HG02588 (cell line): ENCODE results near the gene PTPRD.
"Not testable (repeated sequence)": the region's sequence is repeated elsewhere in the genome, so short reads cannot be mapped to it uniquely, and the experiment has no call there.

Experiments used
- ATAC-seq: cut with Tn5 transposase; IDR thresholded peaks from one replicate; pipeline ENCODE4 v1.9.1; 2021; ENCODE audit warnings: mild to moderate bottlenecking, moderate library complexity; ENCODE audit not compliant: unreplicated experiment

PTPRD gene

GRCh38 chr9:9091387-9091786 lies 1521.4 kb downstream of the PTPRD start:
- no peak for ATAC-seq

- ATAC-seq = no peak
Observed at GRCh38 chr9:9079473-9079872, 1533.3 kb downstream of the PTPRD start.

GRCh38 chr9:9078301-9078700 lies 1534.5 kb downstream of the PTPRD start:
- ATAC-seq = no peak

- no peak for ATAC-seq
Observed at GRCh38 chr9:9061627-9062026, 1551.2 kb downstream of the PTPRD start.

- ATAC-seq = no peak
Observed at GRCh38 chr9:9054354-9054992, 1558.3 kb downstream of the PTPRD start.

GRCh38 chr9:9045572-9045971 lies 1567.2 kb downstream of the PTPRD start:
- ATAC-seq = no peak

- no peak for ATAC-seq
Observed at GRCh38 chr9:9045072-9045471, 1567.7 kb downstream of the PTPRD start.

- not testable (repeated sequence) for ATAC-seq
Observed at GRCh38 chr9:9043788-9044187, 1569.0 kb downstream of the PTPRD start.

- ATAC-seq = no peak
Observed at GRCh38 chr9:9041756-9042155, 1571.0 kb downstream of the PTPRD start.

GRCh38 chr9:9033022-9033421 lies 1579.8 kb downstream of the PTPRD start:
- ATAC-seq = no peak

GRCh38 chr9:9016597-9016996 lies 1596.2 kb downstream of the PTPRD start:
- ATAC-seq = no peak

GRCh38 chr9:9004810-9005209 lies 1608.0 kb downstream of the PTPRD start:
- no peak for ATAC-seq

- no peak for ATAC-seq
Observed at GRCh38 chr9:9002826-9003583, 1609.8 kb downstream of the PTPRD start.

GRCh38 chr9:8980496-8981013 lies 1632.2 kb downstream of the PTPRD start:
- no peak for ATAC-seq

- ATAC-seq = no peak
Observed at GRCh38 chr9:8978334-8978733, 1634.5 kb downstream of the PTPRD start.

GRCh38 chr9:8968350-8968749 lies 1644.5 kb downstream of the PTPRD start:
- not testable (repeated sequence) for ATAC-seq

GRCh38 chr9:8963885-8964284 lies 1648.9 kb downstream of the PTPRD start:
- no peak for ATAC-seq

- ATAC-seq = no peak
Observed at GRCh38 chr9:8962084-8962483, 1650.7 kb downstream of the PTPRD start.

- ATAC-seq = no peak
Observed at GRCh38 chr9:8961186-8961851, 1651.5 kb downstream of the PTPRD start.

GRCh38 chr9:8960254-8960653 lies 1652.5 kb downstream of the PTPRD start:
- ATAC-seq = no peak

- ATAC-seq = no peak
Observed at GRCh38 chr9:8958358-8958757, 1654.4 kb downstream of the PTPRD start.

- no peak for ATAC-seq
Observed at GRCh38 chr9:8955315-8955714, 1657.5 kb downstream of the PTPRD start.
